WTC11 (cell line): ENCODE data around the gene EPHX1. TPM values are rescaled to one million over a fixed set of nuclear protein-coding genes. Genes with fewer than 3 reads are reported as not detected.
A peak's percentile ranks its signal among the peaks of the same experiment; 100 is the strongest.

Experiments used
- ATAC-seq: fragments of 200-7000 bp; cut with Tn5 transposase; 2 replicates; pipeline ENCODE4 v1.10.0; 2021; ENCODE audit warnings: mild to moderate bottlenecking, moderate library complexity
- CTCF ChIA-PET: fragments of 300-600 bp; sonication (Branson Sonifier 250); formaldehyde crosslinking; loops from one replicate; lab custom pipeline; 2021; ENCODE audit warnings: antibody characterized with exemption; lab: Charles Lee
- POLR2A ChIA-PET: fragments of 350-600 bp; sonication (Branson Sonifier 250); formaldehyde crosslinking; loops from one replicate; lab custom pipeline; 2021; ENCODE audit warnings: antibody characterized with exemption; lab: Charles Lee
- DNase-seq: peaks from one replicate; pipeline ENCODE4 v3.0.0; 2021; ENCODE audit warnings: low spot score
- H3K27ac Mint-ChIP-seq: 2 replicates; pipeline ENCODE4 v1.8.0; 2021; ENCODE audit warnings: mixed read lengths
- H3K27me3 Mint-ChIP-seq: 2 replicates; pipeline ENCODE4 v1.8.0; 2021; ENCODE audit warnings: low read depth, mild to moderate bottlenecking, moderate library complexity, mixed read lengths
- H3K36me3 Mint-ChIP-seq: 2 replicates; pipeline ENCODE4 v1.8.0; 2021; ENCODE audit warnings: mixed read lengths
- H3K4me1 Mint-ChIP-seq: 2 replicates; pipeline ENCODE4 v1.8.0; 2022; ENCODE audit warnings: mixed read lengths
- H3K4me3 Mint-ChIP-seq: 2 replicates; pipeline ENCODE4 v1.8.0; 2021; ENCODE audit warnings: mild to moderate bottlenecking, moderate library complexity, mixed read lengths
- H3K9me3 Mint-ChIP-seq: 2 replicates; pipeline ENCODE4 v1.8.0; 2021; ENCODE audit warnings: mixed read lengths
- CREB1 ChIP-seq: sonication (generic); formaldehyde crosslinking; IDR thresholded peaks from 2 replicates; pipeline ENCODE4 v1.8.0; 2023; ENCODE audit warnings: mild to moderate bottlenecking, missing genetic modification reagents
- FOXK1 ChIP-seq: sonication (generic); formaldehyde crosslinking; IDR thresholded peaks from 2 replicates; pipeline ENCODE4 v1.8.0; 2022; ENCODE audit warnings: mild to moderate bottlenecking, moderate library complexity, missing genetic modification reagents
- JAZF1 ChIP-seq: fragments of 250-450 bp; sonication (Bioruptor Pico); IDR thresholded peaks from 2 replicates; pipeline ENCODE4 v1.9.0; 2021; ENCODE audit warnings: moderate library complexity, mild to moderate bottlenecking, inconsistent platforms
- NFATC4 ChIP-seq: fragments of 250-450 bp; sonication (Bioruptor Pico); IDR thresholded peaks from 2 replicates; pipeline ENCODE4 v1.9.0; 2021; ENCODE audit warnings: mild to moderate bottlenecking
- NR2C2 ChIP-seq: sonication (generic); formaldehyde crosslinking; IDR thresholded peaks from 2 replicates; pipeline ENCODE4 v1.8.0; 2022; ENCODE audit warnings: mild to moderate bottlenecking, missing genetic modification reagents
- PRRX2 ChIP-seq: fragments of 250-450 bp; sonication (Bioruptor Pico); IDR thresholded peaks from 2 replicates; pipeline ENCODE4 v1.8.0; 2021; ENCODE audit warnings: mild to moderate bottlenecking
- TP53 ChIP-seq: sonication (generic); formaldehyde crosslinking; IDR thresholded peaks from 2 replicates; pipeline ENCODE4 v1.8.1; 2023; ENCODE audit warnings: mild to moderate bottlenecking, missing genetic modification reagents
- ZNF121 ChIP-seq: sonication (generic); formaldehyde crosslinking; IDR thresholded peaks from 2 replicates; pipeline ENCODE4 v1.8.0; 2023; ENCODE audit warnings: missing genetic modification reagents
- ZNF232 ChIP-seq: sonication (generic); formaldehyde crosslinking; IDR thresholded peaks from 2 replicates; pipeline ENCODE4 v1.8.0; 2022; ENCODE audit warnings: mild to moderate bottlenecking, missing genetic modification reagents
- total RNA-seq: library from RNA; stranded (reverse); gene quantifications from 3 replicates; pipeline ENCODE4 v1.2.3, GENCODE V29; 2021
- TF ChIP-seq, protein P1 (sequence below): sonication (generic); formaldehyde crosslinking; IDR thresholded peaks from 2 replicates; pipeline ENCODE4 v1.8.0; 2022; ENCODE audit warnings: mild to moderate bottlenecking, missing genetic modification reagents
- TF ChIP-seq, protein P2 (sequence below): fragments of 250-450 bp; sonication (Bioruptor Pico); IDR thresholded peaks from 2 replicates; pipeline ENCODE4 v1.9.0; 2021; ENCODE audit warnings: mild to moderate bottlenecking, borderline replicate concordance
- TF ChIP-seq, protein P3 (sequence below): sonication (generic); formaldehyde crosslinking; IDR thresholded peaks from 2 replicates; pipeline ENCODE4 v1.8.1; 2022; ENCODE audit warnings: low read depth, mild to moderate bottlenecking, moderate library complexity, missing genetic modification reagents, borderline replicate concordance
- TF ChIP-seq, protein P4 (sequence below): sonication (generic); formaldehyde crosslinking; IDR thresholded peaks from 2 replicates; pipeline ENCODE4 v1.8.1; 2023; ENCODE audit warnings: mild to moderate bottlenecking, moderate library complexity, missing genetic modification reagents
- TF ChIP-seq, protein P5 (sequence below): fragments of 200-600 bp; IDR thresholded peaks from 2 replicates; pipeline ENCODE4 v1.8.0; 2022; ENCODE audit warnings: antibody characterized with exemption

EPHX1 gene
- total RNA-seq, 1 experiment from 2014 or later = 60.9 TPM

DNA sequence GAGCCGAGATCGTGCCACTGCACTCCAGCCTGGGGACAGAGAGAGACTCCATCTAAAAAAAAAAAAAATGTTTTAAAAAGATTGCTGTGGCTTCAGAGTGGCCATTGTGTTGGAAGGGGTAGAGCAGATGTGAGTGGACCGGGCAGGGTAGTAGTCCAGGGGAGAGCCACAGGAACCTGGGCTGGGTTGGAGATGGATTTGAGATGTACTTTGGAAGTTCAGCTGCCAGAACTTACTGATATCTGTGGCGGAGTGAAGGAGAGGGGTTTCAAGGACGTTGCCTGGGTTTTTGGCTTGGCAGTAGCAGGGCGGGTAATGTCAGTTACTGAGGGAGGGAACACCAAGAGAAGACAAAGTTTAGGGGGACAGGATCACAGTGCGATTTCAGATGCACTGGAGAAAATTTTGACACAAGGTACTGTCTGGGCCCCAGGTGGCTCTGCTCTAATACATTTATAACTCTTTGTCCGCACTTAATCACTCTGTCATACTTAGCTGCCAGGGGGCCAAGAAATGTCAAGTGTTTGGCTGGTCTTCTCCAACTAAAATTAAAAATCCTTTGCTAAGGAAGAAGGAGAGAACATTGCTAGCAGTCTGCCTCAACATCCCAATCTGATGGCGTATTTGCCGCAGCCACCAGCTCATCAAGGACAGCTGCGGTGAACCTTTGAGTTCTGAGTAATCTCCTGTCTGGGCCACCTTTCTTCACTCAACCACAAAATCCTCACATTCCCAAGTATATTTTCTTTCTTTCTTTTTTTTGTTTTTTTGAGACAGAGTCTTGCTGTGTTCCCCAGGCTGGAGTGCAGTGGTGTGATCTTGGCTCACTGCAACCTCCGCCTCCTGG is 9.6 kb downstream of the EPHX1 start:
- TF ChIP-seq JAZF1 (CRISPR knock-in tag) = no peak
- TF ChIP-seq, protein P1, sequence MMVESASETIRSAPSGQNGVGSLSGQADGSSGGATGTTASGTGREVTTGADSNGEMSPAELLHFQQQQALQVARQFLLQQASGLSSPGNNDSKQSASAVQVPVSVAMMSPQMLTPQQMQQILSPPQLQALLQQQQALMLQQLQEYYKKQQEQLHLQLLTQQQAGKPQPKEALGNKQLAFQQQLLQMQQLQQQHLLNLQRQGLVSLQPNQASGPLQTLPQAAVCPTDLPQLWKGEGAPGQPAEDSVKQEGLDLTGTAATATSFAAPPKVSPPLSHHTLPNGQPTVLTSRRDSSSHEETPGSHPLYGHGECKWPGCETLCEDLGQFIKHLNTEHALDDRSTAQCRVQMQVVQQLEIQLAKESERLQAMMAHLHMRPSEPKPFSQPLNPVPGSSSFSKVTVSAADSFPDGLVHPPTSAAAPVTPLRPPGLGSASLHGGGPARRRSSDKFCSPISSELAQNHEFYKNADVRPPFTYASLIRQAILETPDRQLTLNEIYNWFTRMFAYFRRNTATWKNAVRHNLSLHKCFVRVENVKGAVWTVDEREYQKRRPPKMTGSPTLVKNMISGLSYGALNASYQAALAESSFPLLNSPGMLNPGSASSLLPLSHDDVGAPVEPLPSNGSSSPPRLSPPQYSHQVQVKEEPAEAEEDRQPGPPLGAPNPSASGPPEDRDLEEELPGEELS (CRISPR knock-in tag) = no peak
- TF ChIP-seq ZNF121 (CRISPR knock-in tag) = no peak
- no peak for TF ChIP-seq CREB1 (CRISPR knock-in tag)
- no peak for TF ChIP-seq NFATC4 (CRISPR knock-in tag)
- TF ChIP-seq NR2C2 (CRISPR knock-in tag) = no peak
- TF ChIP-seq ZNF232 (CRISPR knock-in tag) = no peak
- TF ChIP-seq, protein P2, sequence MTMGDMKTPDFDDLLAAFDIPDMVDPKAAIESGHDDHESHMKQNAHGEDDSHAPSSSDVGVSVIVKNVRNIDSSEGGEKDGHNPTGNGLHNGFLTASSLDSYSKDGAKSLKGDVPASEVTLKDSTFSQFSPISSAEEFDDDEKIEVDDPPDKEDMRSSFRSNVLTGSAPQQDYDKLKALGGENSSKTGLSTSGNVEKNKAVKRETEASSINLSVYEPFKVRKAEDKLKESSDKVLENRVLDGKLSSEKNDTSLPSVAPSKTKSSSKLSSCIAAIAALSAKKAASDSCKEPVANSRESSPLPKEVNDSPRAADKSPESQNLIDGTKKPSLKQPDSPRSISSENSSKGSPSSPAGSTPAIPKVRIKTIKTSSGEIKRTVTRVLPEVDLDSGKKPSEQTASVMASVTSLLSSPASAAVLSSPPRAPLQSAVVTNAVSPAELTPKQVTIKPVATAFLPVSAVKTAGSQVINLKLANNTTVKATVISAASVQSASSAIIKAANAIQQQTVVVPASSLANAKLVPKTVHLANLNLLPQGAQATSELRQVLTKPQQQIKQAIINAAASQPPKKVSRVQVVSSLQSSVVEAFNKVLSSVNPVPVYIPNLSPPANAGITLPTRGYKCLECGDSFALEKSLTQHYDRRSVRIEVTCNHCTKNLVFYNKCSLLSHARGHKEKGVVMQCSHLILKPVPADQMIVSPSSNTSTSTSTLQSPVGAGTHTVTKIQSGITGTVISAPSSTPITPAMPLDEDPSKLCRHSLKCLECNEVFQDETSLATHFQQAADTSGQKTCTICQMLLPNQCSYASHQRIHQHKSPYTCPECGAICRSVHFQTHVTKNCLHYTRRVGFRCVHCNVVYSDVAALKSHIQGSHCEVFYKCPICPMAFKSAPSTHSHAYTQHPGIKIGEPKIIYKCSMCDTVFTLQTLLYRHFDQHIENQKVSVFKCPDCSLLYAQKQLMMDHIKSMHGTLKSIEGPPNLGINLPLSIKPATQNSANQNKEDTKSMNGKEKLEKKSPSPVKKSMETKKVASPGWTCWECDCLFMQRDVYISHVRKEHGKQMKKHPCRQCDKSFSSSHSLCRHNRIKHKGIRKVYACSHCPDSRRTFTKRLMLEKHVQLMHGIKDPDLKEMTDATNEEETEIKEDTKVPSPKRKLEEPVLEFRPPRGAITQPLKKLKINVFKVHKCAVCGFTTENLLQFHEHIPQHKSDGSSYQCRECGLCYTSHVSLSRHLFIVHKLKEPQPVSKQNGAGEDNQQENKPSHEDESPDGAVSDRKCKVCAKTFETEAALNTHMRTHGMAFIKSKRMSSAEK (CRISPR knock-in tag) = no peak
- TF ChIP-seq PRRX2 = no peak
- TF ChIP-seq, protein P3, sequence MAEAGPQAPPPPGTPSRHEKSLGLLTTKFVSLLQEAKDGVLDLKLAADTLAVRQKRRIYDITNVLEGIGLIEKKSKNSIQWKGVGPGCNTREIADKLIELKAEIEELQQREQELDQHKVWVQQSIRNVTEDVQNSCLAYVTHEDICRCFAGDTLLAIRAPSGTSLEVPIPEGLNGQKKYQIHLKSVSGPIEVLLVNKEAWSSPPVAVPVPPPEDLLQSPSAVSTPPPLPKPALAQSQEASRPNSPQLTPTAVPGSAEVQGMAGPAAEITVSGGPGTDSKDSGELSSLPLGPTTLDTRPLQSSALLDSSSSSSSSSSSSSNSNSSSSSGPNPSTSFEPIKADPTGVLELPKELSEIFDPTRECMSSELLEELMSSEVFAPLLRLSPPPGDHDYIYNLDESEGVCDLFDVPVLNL (CRISPR knock-in tag) = no peak
- TF ChIP-seq TP53 = no peak
- TF ChIP-seq, protein P4, sequence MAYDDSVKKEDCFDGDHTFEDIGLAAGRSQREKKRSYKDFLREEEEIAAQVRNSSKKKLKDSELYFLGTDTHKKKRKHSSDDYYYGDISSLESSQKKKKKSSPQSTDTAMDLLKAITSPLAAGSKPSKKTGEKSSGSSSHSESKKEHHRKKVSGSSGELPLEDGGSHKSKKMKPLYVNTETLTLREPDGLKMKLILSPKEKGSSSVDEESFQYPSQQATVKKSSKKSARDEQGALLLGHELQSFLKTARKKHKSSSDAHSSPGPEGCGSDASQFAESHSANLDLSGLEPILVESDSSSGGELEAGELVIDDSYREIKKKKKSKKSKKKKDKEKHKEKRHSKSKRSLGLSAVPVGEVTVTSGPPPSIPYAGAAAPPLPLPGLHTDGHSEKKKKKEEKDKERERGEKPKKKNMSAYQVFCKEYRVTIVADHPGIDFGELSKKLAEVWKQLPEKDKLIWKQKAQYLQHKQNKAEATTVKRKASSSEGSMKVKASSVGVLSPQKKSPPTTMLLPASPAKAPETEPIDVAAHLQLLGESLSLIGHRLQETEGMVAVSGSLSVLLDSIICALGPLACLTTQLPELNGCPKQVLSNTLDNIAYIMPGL = no peak
- TF ChIP-seq FOXK1 (CRISPR knock-in tag) = no peak
- TF ChIP-seq, protein P5, sequence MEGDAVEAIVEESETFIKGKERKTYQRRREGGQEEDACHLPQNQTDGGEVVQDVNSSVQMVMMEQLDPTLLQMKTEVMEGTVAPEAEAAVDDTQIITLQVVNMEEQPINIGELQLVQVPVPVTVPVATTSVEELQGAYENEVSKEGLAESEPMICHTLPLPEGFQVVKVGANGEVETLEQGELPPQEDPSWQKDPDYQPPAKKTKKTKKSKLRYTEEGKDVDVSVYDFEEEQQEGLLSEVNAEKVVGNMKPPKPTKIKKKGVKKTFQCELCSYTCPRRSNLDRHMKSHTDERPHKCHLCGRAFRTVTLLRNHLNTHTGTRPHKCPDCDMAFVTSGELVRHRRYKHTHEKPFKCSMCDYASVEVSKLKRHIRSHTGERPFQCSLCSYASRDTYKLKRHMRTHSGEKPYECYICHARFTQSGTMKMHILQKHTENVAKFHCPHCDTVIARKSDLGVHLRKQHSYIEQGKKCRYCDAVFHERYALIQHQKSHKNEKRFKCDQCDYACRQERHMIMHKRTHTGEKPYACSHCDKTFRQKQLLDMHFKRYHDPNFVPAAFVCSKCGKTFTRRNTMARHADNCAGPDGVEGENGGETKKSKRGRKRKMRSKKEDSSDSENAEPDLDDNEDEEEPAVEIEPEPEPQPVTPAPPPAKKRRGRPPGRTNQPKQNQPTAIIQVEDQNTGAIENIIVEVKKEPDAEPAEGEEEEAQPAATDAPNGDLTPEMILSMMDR = no peak
- DNase-seq (no peak), ATAC-seq (no peak)
- H3K9me3 Mint-ChIP-seq = no peaks in the 10 kb centered on the region
- peak overlapping the region; percentile 51 for H3K27ac Mint-ChIP-seq
- H3K36me3 Mint-ChIP-seq = peaks cover 8% of the 10 kb centered on the region
- no peaks in the 10 kb centered on the region; the same call in 1 of the 2 replicates for H3K27me3 Mint-ChIP-seq
- H3K4me1 Mint-ChIP-seq = peaks cover 45% of the 10 kb centered on the region
- ChIA-PET CTCF (interaction anchor here (3.3 kb wide), 1 partner anchor 344 kb away, joined by 18 read pairs; no protein-coding TSS in a partner anchor), POLR2A (no interaction called here)
- H3K4me3 Mint-ChIP-seq = no peak overlapping the region
